H1 (cell line): Measurements from ENCODE around the gene DCN. TPM values are rescaled to one million over a fixed set of nuclear protein-coding genes. Genes with fewer than 3 reads are reported as not detected.

Source experiments
- ASH2L ChIP-seq: fragments of 200-600, 300-600 bp; sonication (generic); IDR thresholded peaks from one replicate; pipeline ENCODE4 v1.7.1; 2017; ENCODE audit warnings: low read length
- E2F6 ChIP-seq: IDR thresholded peaks from 2 replicates; pipeline ENCODE4 v1.6.1; 2012; ENCODE audit warnings: inconsistent platforms
- EZH2 ChIP-seq: fragments of 200-600 bp; sonication (generic); IDR thresholded peaks from 2 replicates; pipeline ENCODE4 v1.7.1; 2012; ENCODE audit warnings: low read depth, mild to moderate bottlenecking, moderate library complexity, low read length, inconsistent platforms; ENCODE audit not compliant: severe bottlenecking
- HDAC6 ChIP-seq: IDR thresholded peaks from one replicate; pipeline ENCODE4 v1.7.1; 2012; ENCODE audit warnings: low read depth, mild to moderate bottlenecking, inconsistent platforms, low read length, moderate library complexity
- JUND ChIP-seq: IDR thresholded peaks from 2 replicates; pipeline ENCODE4 v1.6.1; 2011; ENCODE audit warnings: mild to moderate bottlenecking, improper control_type of control experiment, low read length
- MAX ChIP-seq: IDR thresholded peaks from 2 replicates; pipeline ENCODE4 v1.6.1; 2012; ENCODE audit warnings: inconsistent platforms
- TCF12 ChIP-seq: IDR thresholded peaks from 2 replicates; pipeline ENCODE4 v1.6.1; 2011; ENCODE audit warnings: low read depth, mild to moderate bottlenecking, low read length
- TEAD4 ChIP-seq: IDR thresholded peaks from 2 replicates; pipeline ENCODE4 v1.6.1; 2012; ENCODE audit warnings: low read depth, low read length, inconsistent platforms, mixed read lengths
- polyA plus RNA-seq, 7 experiments: library from polyadenylated mRNA; depleted of rRNA in 3 of 7; stranded (reverse) in 5 of 7; unstranded in 2 of 7; fragments of >200 nt in 5 of 7; fragments of 200-250 nt in 2 of 7; gene quantifications; 1 replicate in 5 of 7; 2 replicates in 1 of 7; 4 replicates in 1 of 7; pipeline versions ENCODE4 v1.2.1 to v1.2.3, GENCODE V29; 2011 to 2013; ENCODE audit warnings: missing spikeins in 2 of 7, mixed read lengths in 2 of 7
- total RNA-seq: library from RNA; stranded (reverse); fragmentation: NEBNext Ultra II Directional; extraction: Animal tissue kit (Norgen Biotek cat#: 25700); gene quantifications from 2 replicates; pipeline ENCODE4 v1.2.1, GENCODE V29; 2021

The DCN gene
- total and polyA plus RNA-seq, 2 of the 8 experiments (the other 6 are each of a cell fraction or from before 2014, with no cell fraction given), result not detected

- TF ChIP-seq E2F6 (no peak), EZH2 (no peak), JUND (no peak), TEAD4 (no peak), MAX (no peak), ASH2L (no peak), HDAC6 (no peak), TCF12 (no peak)
- TF ChIP-seq, all 59 proteins: peak for 0
Measured at GRCh38 chr12:91179966-91180561, 2.6 kb downstream of the DCN start (continued).
